Fibroblast of pulmonary artery (primary cell): Measurements from ENCODE around the gene ABLIM2.

Source experiments
- DNase-seq: peaks from one replicate; pipeline ENCODE4 v3.0.0-alpha.2; 2010; ENCODE audit warnings: low read depth
- H3K4me3 ChIP-seq: replicated peaks from 2 replicates; pipeline ENCODE4 v1.5.1; 2011; ENCODE audit warnings: low read depth, mild to moderate bottlenecking, control low read depth, low read length, moderate library complexity
- CTCF ChIP-seq: IDR thresholded peaks from 2 replicates; pipeline ENCODE4 v1.5.1; 2011; ENCODE audit warnings: mild to moderate bottlenecking, control low read depth, low read length, inconsistent platforms; ENCODE audit errors: missing control alignments

Gene ABLIM2

GRCh38 chr4:8098506-8098905, 60.1 kb downstream of the ABLIM2 start:
- no peak overlapping the region for H3K4me3 ChIP-seq
- DNase-seq: no peak
- no peak for TF ChIP-seq CTCF

- H3K4me3 ChIP-seq: no peak overlapping the region
- TF ChIP-seq CTCF: no peak
- no peak for DNase-seq
These were observed 60.8 kb downstream of the ABLIM2 start for GRCh38 chr4:8097721-8098345.

- no peak for TF ChIP-seq CTCF
- H3K4me3 ChIP-seq: no peak overlapping the region
- DNase-seq: no peak
These were observed 61.5 kb downstream of the ABLIM2 start for GRCh38 chr4:8097141-8097541.

- no peak for DNase-seq
- TF ChIP-seq CTCF: no peak
- no peak overlapping the region for H3K4me3 ChIP-seq
These were observed 61.9 kb downstream of the ABLIM2 start for GRCh38 chr4:8096690-8097061.

- DNase-seq: no peak
- H3K4me3 ChIP-seq: no peak overlapping the region
- TF ChIP-seq CTCF: no peak
These were observed 62.5 kb downstream of the ABLIM2 start for GRCh38 chr4:8095956-8096689.

- no peak for DNase-seq
- no peak for TF ChIP-seq CTCF
- no peak overlapping the region for H3K4me3 ChIP-seq
These were observed 64.9 kb downstream of the ABLIM2 start for GRCh38 chr4:8093587-8094274.
